ENCODE measurements around the gene RPIA.

DNA sequence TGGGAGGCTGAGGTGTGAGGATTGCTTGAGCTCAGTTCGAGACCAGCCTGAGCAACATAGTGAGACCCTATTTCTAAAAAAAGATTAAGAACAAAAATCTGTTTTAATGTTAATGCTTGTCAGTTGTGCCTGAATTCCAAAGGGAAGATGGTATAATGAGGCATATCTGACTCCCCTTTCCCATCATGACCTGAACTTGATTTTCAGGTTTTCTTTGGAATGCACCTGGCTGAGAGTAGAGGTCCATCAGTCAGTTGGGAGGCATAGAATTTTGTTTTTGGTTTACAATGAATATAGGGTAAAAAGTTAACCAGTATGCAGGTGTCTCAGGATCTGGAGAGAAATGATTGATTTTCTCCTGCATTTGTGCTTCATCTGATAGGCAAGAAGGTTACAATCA, 20.4 kb downstream of the RPIA start:
- TF ChIP-seq, protein P1, sequence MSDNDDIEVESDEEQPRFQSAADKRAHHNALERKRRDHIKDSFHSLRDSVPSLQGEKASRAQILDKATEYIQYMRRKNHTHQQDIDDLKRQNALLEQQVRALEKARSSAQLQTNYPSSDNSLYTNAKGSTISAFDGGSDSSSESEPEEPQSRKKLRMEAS (IDR thresholded peaks at IDR 0.05), result no peak
- TF ChIP-seq, protein P2, sequence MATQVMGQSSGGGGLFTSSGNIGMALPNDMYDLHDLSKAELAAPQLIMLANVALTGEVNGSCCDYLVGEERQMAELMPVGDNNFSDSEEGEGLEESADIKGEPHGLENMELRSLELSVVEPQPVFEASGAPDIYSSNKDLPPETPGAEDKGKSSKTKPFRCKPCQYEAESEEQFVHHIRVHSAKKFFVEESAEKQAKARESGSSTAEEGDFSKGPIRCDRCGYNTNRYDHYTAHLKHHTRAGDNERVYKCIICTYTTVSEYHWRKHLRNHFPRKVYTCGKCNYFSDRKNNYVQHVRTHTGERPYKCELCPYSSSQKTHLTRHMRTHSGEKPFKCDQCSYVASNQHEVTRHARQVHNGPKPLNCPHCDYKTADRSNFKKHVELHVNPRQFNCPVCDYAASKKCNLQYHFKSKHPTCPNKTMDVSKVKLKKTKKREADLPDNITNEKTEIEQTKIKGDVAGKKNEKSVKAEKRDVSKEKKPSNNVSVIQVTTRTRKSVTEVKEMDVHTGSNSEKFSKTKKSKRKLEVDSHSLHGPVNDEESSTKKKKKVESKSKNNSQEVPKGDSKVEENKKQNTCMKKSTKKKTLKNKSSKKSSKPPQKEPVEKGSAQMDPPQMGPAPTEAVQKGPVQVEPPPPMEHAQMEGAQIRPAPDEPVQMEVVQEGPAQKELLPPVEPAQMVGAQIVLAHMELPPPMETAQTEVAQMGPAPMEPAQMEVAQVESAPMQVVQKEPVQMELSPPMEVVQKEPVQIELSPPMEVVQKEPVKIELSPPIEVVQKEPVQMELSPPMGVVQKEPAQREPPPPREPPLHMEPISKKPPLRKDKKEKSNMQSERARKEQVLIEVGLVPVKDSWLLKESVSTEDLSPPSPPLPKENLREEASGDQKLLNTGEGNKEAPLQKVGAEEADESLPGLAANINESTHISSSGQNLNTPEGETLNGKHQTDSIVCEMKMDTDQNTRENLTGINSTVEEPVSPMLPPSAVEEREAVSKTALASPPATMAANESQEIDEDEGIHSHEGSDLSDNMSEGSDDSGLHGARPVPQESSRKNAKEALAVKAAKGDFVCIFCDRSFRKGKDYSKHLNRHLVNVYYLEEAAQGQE (IDR thresholded peaks at IDR 0.05; ENCODE audit: low read depth), result no peak
- TF ChIP-seq EGR1 (IDR thresholded peaks at IDR 0.05) (no peak), NFIC (IDR thresholded peaks at IDR 0.05) (no peak), RAD21 (IDR thresholded peaks at IDR 0.05; ENCODE audit: low read depth) (no peak), FOXM1 (IDR thresholded peaks at IDR 0.05; ENCODE audit: borderline replicate concordance, low read depth) (no peak)
